ENCODE results near the gene PIK3C3. TPM values are rescaled to one million over a fixed set of nuclear protein-coding genes. Genes with fewer than 3 reads are reported as not detected.

The PIK3C3 gene
- 10 to 100 TPM; 42.7 to 49.0 TPM for total RNA-seq

GRCh38 chr18:41954827-41955613, at the start of gene PIK3C3:
Gene PIK3C3, plus strand, starts transcription at chr18:41955234. Its CDS starts 58 bp downstream, at chr18:41955292.

Data from melanocyte of skin (primary cell).